Omental fat pad (tissue), 4 donors: ENCODE data around the gene HK2. TPM values are rescaled to one million over a fixed set of nuclear protein-coding genes. Genes with fewer than 3 reads are reported as not detected.
A peak's percentile ranks its signal among the peaks of the same experiment; 100 is the strongest.
"Not testable (repeated sequence)": the region's sequence is repeated elsewhere in the genome, so short reads cannot be mapped to it uniquely, and the experiment has no call there.

Experiments used
- ATAC-seq: fragments of 150-250 bp; one replicate; pipeline ENCODE4 v1.9.1; 2016; ENCODE audit warnings: mild to moderate bottlenecking, moderate library complexity; ENCODE audit not compliant: low FRiP score
- DNase-seq: peaks from one replicate; pipeline ENCODE4 v3.0.0-alpha.2; 2019; ENCODE audit warnings: low spot score
- total RNA-seq, 4 donors: library from RNA; depleted of rRNA; stranded (reverse); fragments of >200 nt; gene quantifications; one replicate each; pipeline ENCODE4 v1.1.0, GENCODE V29; 2016
- TF ChIP-seq, protein P1 (sequence below), 3 donors: fragments of 450-650 bp; IDR thresholded peaks; one replicate each; pipeline ENCODE4 v1.5.1; 2016 to 2017; ENCODE audit warnings: antibody characterized with exemption in 3 of 3, mild to moderate bottlenecking in 3 of 3, moderate library complexity in 2 of 3

Gene HK2
- total RNA-seq, 4 donors from 2014 or later: 31.3 to 79.9 (median 43.8) TPM

DNA sequence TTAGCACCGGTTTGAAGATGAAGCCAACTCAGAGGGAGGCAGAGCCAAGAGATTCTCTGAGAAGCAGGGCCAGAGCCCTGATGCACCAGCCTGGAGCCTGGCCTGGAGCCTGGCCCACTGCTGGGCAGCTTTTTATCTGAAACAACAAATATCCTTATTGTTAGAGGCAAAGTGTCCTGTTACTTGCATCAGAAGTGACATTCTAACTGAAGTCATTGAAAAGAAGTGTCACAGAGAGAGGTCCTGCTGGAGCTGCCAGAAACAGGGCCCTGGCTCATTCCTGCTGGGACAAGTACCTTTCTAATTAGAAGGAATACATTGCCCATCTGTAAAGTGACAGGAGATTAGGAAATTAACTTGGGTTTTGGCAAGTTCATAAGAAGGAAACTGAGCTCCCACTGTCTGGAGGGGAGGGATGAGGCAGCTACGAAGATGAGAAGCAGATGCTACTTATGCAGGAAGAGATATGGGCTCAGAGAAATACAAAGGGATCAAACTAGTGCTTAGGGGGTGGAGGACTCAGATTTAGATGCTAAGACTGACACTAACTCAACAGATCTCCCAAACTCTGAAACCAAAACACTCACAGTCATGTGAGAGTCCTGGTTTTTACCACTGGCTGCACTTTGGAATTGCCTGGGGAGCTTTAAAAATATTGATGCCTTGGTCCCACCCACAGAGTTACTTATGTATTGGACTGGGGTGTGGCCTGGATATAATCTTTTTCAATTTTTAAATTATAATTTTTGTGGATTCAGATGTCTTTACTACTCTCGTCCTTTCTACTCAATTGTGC, 11.0 kb upstream of the HK2 start:
- ATAC-seq: no peak
- TF ChIP-seq, protein P1, sequence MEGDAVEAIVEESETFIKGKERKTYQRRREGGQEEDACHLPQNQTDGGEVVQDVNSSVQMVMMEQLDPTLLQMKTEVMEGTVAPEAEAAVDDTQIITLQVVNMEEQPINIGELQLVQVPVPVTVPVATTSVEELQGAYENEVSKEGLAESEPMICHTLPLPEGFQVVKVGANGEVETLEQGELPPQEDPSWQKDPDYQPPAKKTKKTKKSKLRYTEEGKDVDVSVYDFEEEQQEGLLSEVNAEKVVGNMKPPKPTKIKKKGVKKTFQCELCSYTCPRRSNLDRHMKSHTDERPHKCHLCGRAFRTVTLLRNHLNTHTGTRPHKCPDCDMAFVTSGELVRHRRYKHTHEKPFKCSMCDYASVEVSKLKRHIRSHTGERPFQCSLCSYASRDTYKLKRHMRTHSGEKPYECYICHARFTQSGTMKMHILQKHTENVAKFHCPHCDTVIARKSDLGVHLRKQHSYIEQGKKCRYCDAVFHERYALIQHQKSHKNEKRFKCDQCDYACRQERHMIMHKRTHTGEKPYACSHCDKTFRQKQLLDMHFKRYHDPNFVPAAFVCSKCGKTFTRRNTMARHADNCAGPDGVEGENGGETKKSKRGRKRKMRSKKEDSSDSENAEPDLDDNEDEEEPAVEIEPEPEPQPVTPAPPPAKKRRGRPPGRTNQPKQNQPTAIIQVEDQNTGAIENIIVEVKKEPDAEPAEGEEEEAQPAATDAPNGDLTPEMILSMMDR (IDR thresholded peaks at IDR 0.05): no peak
- no peak for DNase-seq

DNA sequence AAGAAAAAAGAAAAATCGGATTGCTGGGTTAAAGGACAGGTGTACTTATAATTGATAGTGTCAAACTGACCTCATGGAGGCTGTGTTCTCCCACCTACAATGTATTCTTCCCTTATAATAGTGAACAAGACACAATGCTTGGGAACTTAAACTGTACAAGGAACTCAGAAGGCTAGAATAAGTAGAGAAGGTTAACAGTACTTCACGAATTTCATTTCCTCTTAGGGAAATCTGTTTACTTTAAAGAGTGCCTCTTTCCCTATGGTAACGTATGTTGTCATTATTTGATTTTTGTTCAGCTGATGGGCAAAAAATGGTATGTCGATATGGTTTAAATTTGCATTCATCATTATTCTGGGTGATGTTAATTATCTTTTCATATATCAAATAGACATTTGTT, 9.2 kb upstream of the HK2 start:
- TF ChIP-seq, protein P1 (IDR thresholded peaks at IDR 0.05): no peak
- no peak for DNase-seq
- ATAC-seq: no peak

DNA sequence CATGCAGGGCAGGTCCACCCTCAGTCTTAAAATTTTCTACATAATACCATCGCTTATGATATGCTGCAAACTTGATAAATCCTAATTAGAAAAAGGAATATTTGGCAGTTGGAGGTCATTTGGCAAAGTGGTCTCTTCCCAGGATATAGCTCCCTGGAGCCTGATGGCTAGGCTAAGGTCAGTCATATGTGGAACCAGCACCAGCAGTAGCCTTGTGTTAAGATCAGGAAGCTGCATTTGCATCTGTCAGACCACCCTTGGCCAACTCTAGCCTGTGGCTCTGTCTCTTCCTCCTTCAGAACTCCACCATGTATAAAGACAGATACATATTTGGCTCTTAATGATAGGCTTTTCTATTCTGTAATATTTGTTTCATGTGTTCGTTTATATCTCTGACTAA, 5.4 kb upstream of the HK2 start:
- ATAC-seq (no peak), DNase-seq (no peak)
- TF ChIP-seq, protein P1 (IDR thresholded peaks at IDR 0.05): no peak

DNA sequence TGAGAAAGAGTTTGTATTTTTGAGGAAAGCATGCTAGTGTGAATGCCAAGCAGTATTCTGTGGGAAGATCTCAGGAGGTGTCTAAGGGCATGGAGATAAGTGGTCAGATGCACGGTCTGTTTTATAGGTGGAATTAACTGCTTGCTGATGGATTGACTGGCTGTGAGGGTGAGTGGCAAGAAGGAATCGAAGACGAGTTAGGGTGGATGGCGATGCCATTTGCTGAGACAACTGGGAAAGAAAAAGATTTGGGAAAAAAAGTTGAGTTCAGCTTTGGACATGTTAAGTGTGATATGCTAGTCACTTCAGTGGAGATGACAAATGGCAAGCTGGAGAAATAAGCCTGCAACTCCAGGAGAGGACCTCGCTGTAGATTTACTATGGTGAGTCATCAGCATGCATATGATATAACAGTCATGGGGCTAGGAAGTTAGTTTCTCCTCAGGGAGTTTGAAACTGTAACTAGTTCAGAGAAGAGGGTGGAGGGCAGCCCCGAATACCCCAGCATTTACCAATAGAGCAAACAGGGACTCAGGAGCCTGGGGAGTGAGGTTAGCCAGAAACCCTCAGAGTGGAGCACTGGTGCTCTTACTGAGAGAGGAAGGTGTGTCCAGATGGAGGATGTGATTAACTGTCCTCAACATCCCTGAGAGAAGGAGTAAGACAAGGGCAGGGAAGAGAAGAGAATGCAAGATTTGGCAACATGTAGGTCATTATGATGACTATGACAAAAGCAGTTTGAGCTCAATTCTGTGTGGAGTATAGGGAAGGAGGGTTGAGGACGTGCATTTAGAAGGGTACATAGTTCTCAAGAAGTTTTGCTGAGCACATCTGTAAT, 2.0 kb upstream of the HK2 start:
- ATAC-seq: no peak
- TF ChIP-seq, protein P1 (IDR thresholded peaks at IDR 0.05): no peak
- DNase-seq: no peak

DNA sequence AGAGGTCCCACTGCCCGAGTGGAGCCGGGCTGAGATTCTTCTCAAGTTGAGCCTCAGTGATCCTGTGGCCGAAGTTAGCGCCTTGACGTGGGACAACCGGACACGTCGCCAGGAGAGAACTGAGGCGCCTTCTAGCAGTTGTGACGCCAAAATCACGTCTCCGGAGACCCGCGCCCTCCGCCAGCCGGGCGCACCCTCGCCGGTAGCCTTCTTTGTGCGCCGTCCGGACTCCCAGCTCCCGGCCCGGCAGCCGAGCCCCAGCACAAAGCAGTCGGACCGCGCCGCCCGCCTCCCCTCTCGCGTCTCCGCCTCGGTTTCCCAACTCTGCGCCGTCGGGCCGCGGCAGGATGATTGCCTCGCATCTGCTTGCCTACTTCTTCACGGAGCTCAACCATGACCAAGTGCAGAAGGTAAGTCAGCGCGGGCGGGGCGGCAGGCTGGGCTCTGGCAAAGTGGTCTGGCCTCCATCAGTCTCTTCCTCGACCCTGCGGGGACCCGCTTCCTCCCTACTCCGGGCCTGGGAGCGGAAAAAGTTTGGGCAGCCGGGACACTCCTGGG, 386 bp downstream of the HK2 start:
- ATAC-seq, DNase-seq: not testable (repeated sequence)

DNA sequence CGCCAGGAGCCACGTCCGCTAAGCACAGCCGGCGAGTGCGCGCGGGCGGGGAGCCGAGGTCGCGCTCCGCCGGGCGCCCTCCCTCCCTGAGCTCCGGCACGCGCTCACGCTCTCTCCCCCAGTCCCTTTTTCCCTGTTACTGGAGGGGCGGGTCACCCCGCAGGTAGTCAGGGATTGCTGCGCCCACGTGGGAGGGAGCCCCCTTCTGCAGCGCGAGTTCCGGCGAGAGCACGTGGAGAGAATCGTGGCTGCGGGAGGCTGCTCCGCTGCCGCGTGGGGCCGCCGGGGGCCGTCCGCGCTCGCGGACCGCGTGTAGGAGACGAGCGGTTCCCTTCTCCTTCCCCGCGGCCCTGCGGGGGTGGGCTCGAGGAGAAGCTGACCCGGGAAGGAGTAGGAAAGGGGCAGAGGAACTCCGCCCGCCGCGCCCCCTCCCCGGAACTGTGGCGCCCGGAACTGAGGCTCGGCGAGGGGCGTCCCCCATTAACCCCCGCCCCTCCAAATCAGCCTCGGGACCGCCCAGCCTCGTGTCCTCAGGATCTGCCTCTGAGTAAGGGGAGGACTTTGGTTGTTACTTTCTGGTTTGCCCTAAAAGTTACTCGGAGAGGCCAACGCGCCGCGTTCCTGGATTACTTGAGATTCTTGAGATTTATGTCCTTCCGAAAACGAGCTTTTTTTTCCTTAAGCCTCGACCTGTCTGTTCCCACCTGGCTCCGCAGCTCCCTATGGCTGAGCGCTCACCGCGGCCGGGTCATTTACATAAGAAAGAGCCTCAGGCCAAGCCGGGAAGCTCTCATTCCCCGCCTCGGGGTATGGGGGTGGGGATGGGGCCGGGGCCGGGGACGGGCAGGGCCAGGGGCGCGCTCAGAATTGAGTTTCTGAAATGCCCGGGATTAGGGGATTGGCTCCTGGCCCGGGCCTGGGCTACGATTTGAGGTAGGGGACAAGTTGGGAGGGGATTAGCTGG, 1.1 kb downstream of the HK2 start:
- DNase-seq (no peak), ATAC-seq (peak; percentile 65)
- TF ChIP-seq, protein P1 (IDR thresholded peaks at IDR 0.05): no peak
